CD4-positive, alpha-beta T cell (primary cell): ENCODE measurements around the gene SETBP1. TPM values are rescaled to one million over a fixed set of nuclear protein-coding genes. Genes with fewer than 3 reads are reported as not detected.

ENCODE experiments used
- ATAC-seq: fragments of 200-7000 bp; cut with Tn5 transposase; one replicate; pipeline ENCODE4 v1.10.0; 2022; ENCODE audit warnings: mild to moderate bottlenecking; ENCODE audit not compliant: poor library complexity
- CTCF ChIA-PET: fragments of 350-600 bp; sonication (Branson Sonifier 250); formaldehyde crosslinking; loops from one replicate; lab custom pipeline; 2021; ENCODE audit warnings: antibody characterized with exemption, inconsistent platforms; lab: Charles Lee
- POLR2A ChIA-PET: fragments of 350-600 bp; sonication (Branson Sonifier 250); formaldehyde crosslinking; loops from one replicate; lab custom pipeline; 2021; ENCODE audit warnings: antibody characterized with exemption, inconsistent platforms; lab: Charles Lee
- DNase-seq, 14 experiments: peaks; one replicate each; pipeline ENCODE4 v3.0.0-alpha.2; 2013 to 2020; ENCODE audit warnings: mixed read lengths in 2 of 14
- H3K27ac ChIP-seq, 2 donors: one replicate each; pipeline versions ENCODE4 v1.5.1 to v1.7.0; 2013; ENCODE audit warnings: low read length in 2 of 2, low read depth in 1 of 2, mild to moderate bottlenecking in 1 of 2
- H3K27me3 ChIP-seq, 2 experiments: 1 replicate in 1 of 2; 2 replicates in 1 of 2; pipeline versions ENCODE4 v1.6.1 to v1.7.0; 2013; ENCODE audit warnings: low read length in 2 of 2, control low read depth in 1 of 2, mild to moderate bottlenecking in 1 of 2, moderate library complexity in 1 of 2; ENCODE audit not compliant: insufficient read depth in 2 of 2, control insufficient read depth in 1 of 2
- H3K36me3 ChIP-seq: one replicate; pipeline ENCODE4 v1.6.1; 2013; ENCODE audit warnings: low read length, control low read depth; ENCODE audit not compliant: insufficient read depth
- H3K4me1 ChIP-seq: one replicate; pipeline ENCODE4 v1.6.1; 2013; ENCODE audit warnings: low read length, control low read depth; ENCODE audit not compliant: insufficient read depth
- H3K4me3 ChIP-seq: one replicate; pipeline ENCODE4 v1.5.1; 2013; ENCODE audit warnings: mild to moderate bottlenecking, low read length, moderate library complexity
- H3K9me3 ChIP-seq, 2 experiments: 1 replicate in 1 of 2; 2 replicates in 1 of 2; pipeline versions ENCODE4 v1.6.1 to v1.7.0; 2013; ENCODE audit warnings: low read length in 2 of 2, mild to moderate bottlenecking in 2 of 2, control low read depth in 1 of 2, moderate library complexity in 1 of 2; ENCODE audit not compliant: control insufficient read depth in 1 of 2, insufficient read depth in 1 of 2
- H3K27ac Mint-ChIP-seq: one replicate; pipeline ENCODE4 v1.8.0; 2020; ENCODE audit warnings: mixed read lengths
- H3K27me3 Mint-ChIP-seq: one replicate; pipeline ENCODE4 v1.8.0; 2021; ENCODE audit warnings: mixed read lengths
- H3K36me3 Mint-ChIP-seq: one replicate; pipeline ENCODE4 v1.8.0; 2021; ENCODE audit warnings: low read depth, mixed read lengths
- H3K4me1 Mint-ChIP-seq: one replicate; pipeline ENCODE4 v1.8.0; 2021; ENCODE audit warnings: low read depth, mixed read lengths
- H3K4me3 Mint-ChIP-seq: one replicate; pipeline ENCODE4 v1.8.0; 2020; ENCODE audit warnings: mild to moderate bottlenecking, mixed read lengths
- H3K9me3 Mint-ChIP-seq: one replicate; pipeline ENCODE4 v1.8.0; 2020; ENCODE audit warnings: mixed read lengths
- CTCF ChIP-seq: fragments of 200-600 bp; IDR thresholded peaks from one replicate; pipeline ENCODE4 v1.8.0; 2022; ENCODE audit warnings: antibody characterized with exemption, mild to moderate bottlenecking
- intact Hi-C, 2 experiments: fragments of 100-400 bp; cut with DNase I in 1 of 2; cut with micrococcal nuclease in 1 of 2; formaldehyde crosslinking; loops; one replicate each; pipeline versions ENCODE4 v1.15.1 to v1.9.0; 2023 to 2025; cut with DNase I, micrococcal nuclease
- total RNA-seq, 174 experiments: library from RNA in 2 of 174; stranded (reverse) in 2 of 174; gene quantifications; one replicate each; pipeline ENCODE4 v1.2.3 and lab custom pipeline; 2021 to 2026

Gene SETBP1
- total RNA-seq, 2 experiments from 2014 or later: 0.25 to 0.41 TPM

GRCh38 chr18:45110577-45111501 lies 430.2 kb downstream of the SETBP1 start:
- no peak for ATAC-seq
- CTCF ChIA-PET: no interaction called here
- Histone ChIP-seq H3K36me3 (no peaks in the 10 kb centered on the region), H3K4me3 (no peak overlapping the region), H3K27ac (no peak overlapping the region), H3K27me3 (no peaks in the 10 kb centered on the region), H3K4me1 (no peaks in the 10 kb centered on the region), H3K9me3 (no peaks in the 10 kb centered on the region)
- Mint-ChIP-seq H3K4me3 (no peak overlapping the region), H3K27me3 (peaks cover 4% of the 10 kb centered on the region), H3K9me3 (no peaks in the 10 kb centered on the region), H3K36me3 (no peaks in the 10 kb centered on the region), H3K4me1 (no peaks in the 10 kb centered on the region), H3K27ac (no peak overlapping the region)
- DNase-seq: no peak
- POLR2A ChIA-PET: no interaction called here
- intact Hi-C loops: no loop called here
- no peak for TF ChIP-seq CTCF

GRCh38 chr18:45111502-45111848 lies 430.8 kb downstream of the SETBP1 start:
- POLR2A ChIA-PET: no interaction called here
- CTCF ChIA-PET: no interaction called here
- Histone ChIP-seq H3K27ac (no peak overlapping the region), H3K36me3 (no peaks in the 10 kb centered on the region), H3K9me3 (no peaks in the 10 kb centered on the region), H3K4me3 (no peak overlapping the region), H3K4me1 (no peaks in the 10 kb centered on the region), H3K27me3 (no peaks in the 10 kb centered on the region)
- intact Hi-C loops: no loop called here
- no peak for TF ChIP-seq CTCF
- no peak for ATAC-seq
- DNase-seq: no peak
- no peak overlapping the region for H3K4me3 Mint-ChIP-seq
- H3K4me1 Mint-ChIP-seq: no peaks in the 10 kb centered on the region
- H3K27me3 Mint-ChIP-seq: peaks cover 9% of the 10 kb centered on the region
- H3K36me3 Mint-ChIP-seq: no peaks in the 10 kb centered on the region
- H3K9me3 Mint-ChIP-seq: no peaks in the 10 kb centered on the region
- no peak overlapping the region for H3K27ac Mint-ChIP-seq

DNA sequence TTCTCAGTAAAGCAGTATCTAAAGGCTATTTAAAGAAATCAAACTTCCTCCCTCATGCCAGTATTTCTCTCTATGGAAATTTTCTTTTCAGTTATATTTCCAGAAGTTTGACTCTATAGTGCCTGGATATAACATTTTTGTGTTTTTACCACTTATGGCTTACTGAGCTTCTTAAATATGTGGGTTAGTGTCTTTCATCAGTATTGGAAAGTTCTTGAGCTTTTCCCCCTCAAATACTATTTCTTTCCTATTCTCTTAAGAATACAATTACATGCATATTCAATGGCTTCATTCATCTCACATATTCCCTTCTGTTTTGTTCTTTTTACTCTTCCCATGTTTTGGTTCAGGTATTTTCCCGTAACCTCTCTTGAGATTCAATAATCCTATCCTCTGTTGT lies 432.0 kb downstream of the SETBP1 start:
- H3K27ac Mint-ChIP-seq: no peak overlapping the region
- no peaks in the 10 kb centered on the region for H3K9me3 Mint-ChIP-seq
- intact Hi-C loops: no loop called here
- ChIA-PET POLR2A (no interaction called here), CTCF (no interaction called here)
- DNase-seq (no peak), ATAC-seq (no peak)
- Histone ChIP-seq H3K27ac (no peak overlapping the region), H3K27me3 (no peaks in the 10 kb centered on the region), H3K4me3 (no peak overlapping the region), H3K4me1 (no peaks in the 10 kb centered on the region), H3K9me3 (no peaks in the 10 kb centered on the region), H3K36me3 (no peaks in the 10 kb centered on the region)
- TF ChIP-seq CTCF: no peak
- H3K36me3 Mint-ChIP-seq: no peaks in the 10 kb centered on the region
- no peak overlapping the region for H3K4me3 Mint-ChIP-seq
- H3K27me3 Mint-ChIP-seq: peaks cover 9% of the 10 kb centered on the region
- no peaks in the 10 kb centered on the region for H3K4me1 Mint-ChIP-seq
